ENCODE results near the gene CELA2A.

GRCh38 chr1:15413563-15414444 lies 42.7 kb upstream of the CELA2A start:
- TF ChIP-seq YY1 (IDR thresholded peaks at IDR 0.05; ENCODE audit: insufficient read depth, insufficient read length) (no peak), SUZ12 (IDR thresholded peaks at IDR 0.05; ENCODE audit: extremely low read depth, insufficient read depth, insufficient read length) (no peak), ZNF274 (IDR thresholded peaks at IDR 0.05; ENCODE audit: low read depth, low read length) (no peak)
